Measurements from ENCODE around the gene MIF4GD. TPM values are rescaled to one million over a fixed set of nuclear protein-coding genes. Genes with fewer than 3 reads are reported as not detected.

Gene MIF4GD
- total and polyA plus RNA-seq, 2 of the 4 experiments (the other 2 are of a cell fraction), result 4.1 to 6.9 TPM

Other genes with a start within 250 kb of the MIF4GD start
- 365 and 373 TPM in 2 replicates for gene ATP5PD, start 224.3 kb downstream of the MIF4GD start, total RNA-seq (2012; rRNA removed)
- 331 and 425 TPM in 2 replicates for gene ATP5PD, start 224.3 kb downstream of the MIF4GD start, polyA plus RNA-seq (2012; rRNA removed)
- 9.1 and 9.4 TPM in 2 replicates for gene KCTD2, start 224.0 kb downstream of the MIF4GD start, total RNA-seq (2012; rRNA removed)
- gene KCTD2, start 224.0 kb downstream of the MIF4GD start, polyA plus RNA-seq (2012; rRNA removed), result 18.3 and 18.4 TPM in 2 replicates
- gene SLC16A5, start 183.3 kb downstream of the MIF4GD start, total RNA-seq (2012; rRNA removed), result 1.1 and 1.8 TPM in 2 replicates
- 5.9 and 7.1 TPM in 2 replicates for gene SLC16A5, start 183.3 kb downstream of the MIF4GD start, polyA plus RNA-seq (2012; rRNA removed)
- gene ARMC7, start 161.3 kb downstream of the MIF4GD start, total RNA-seq (2012; rRNA removed), result 1.7 and 1.8 TPM in 2 replicates
- 6.9 and 7.3 TPM in 2 replicates for gene ARMC7, start 161.3 kb downstream of the MIF4GD start, polyA plus RNA-seq (2012; rRNA removed)
- gene NT5C, start 139.5 kb downstream of the MIF4GD start, total RNA-seq (2012; rRNA removed), result 23.1 and 24.0 TPM in 2 replicates
- gene NT5C, start 139.5 kb downstream of the MIF4GD start, polyA plus RNA-seq (2012; rRNA removed), result 44.6 and 62.1 TPM in 2 replicates
- gene JPT1, start 116.7 kb downstream of the MIF4GD start, total RNA-seq (2012; rRNA removed), result 118 and 127 TPM in 2 replicates
- 236 and 272 TPM in 2 replicates for gene JPT1, start 116.7 kb downstream of the MIF4GD start, polyA plus RNA-seq (2012; rRNA removed)
- gene SUMO2, start 88.3 kb downstream of the MIF4GD start, total RNA-seq (2012; rRNA removed), result 71.3 and 133 TPM in 2 replicates
- 75.5 and 83.7 TPM in 2 replicates for gene SUMO2, start 88.3 kb downstream of the MIF4GD start, polyA plus RNA-seq (2012; rRNA removed)
- gene NUP85, start 65.6 kb downstream of the MIF4GD start, total RNA-seq (2012; rRNA removed), result 26.7 and 29.4 TPM in 2 replicates
- gene NUP85, start 65.6 kb downstream of the MIF4GD start, polyA plus RNA-seq (2012; rRNA removed), result 54.4 and 59.3 TPM in 2 replicates
- 12.8 and 15.1 TPM in 2 replicates for gene GGA3, start 9.6 kb downstream of the MIF4GD start, total RNA-seq (2012; rRNA removed)
- 35.2 and 37.7 TPM in 2 replicates for gene GGA3, start 9.6 kb downstream of the MIF4GD start, polyA plus RNA-seq (2012; rRNA removed)
- gene MRPS7, start 9.4 kb downstream of the MIF4GD start, total RNA-seq (2012; rRNA removed), result 55.9 and 62.5 TPM in 2 replicates
- 60.5 and 70.3 TPM in 2 replicates for gene MRPS7, start 9.4 kb downstream of the MIF4GD start, polyA plus RNA-seq (2012; rRNA removed)
- gene SLC25A19, start 18.2 kb upstream of the MIF4GD start, total RNA-seq (2012; rRNA removed), result 8.3 and 9.1 TPM in 2 replicates
- 9.2 and 10.1 TPM in 2 replicates for gene SLC25A19, start 18.2 kb upstream of the MIF4GD start, polyA plus RNA-seq (2012; rRNA removed)
- 45.0 and 49.3 TPM in 2 replicates for gene GRB2, start 134.4 kb upstream of the MIF4GD start, total RNA-seq (2012; rRNA removed)
- 56.9 and 62.1 TPM in 2 replicates for gene GRB2, start 134.4 kb upstream of the MIF4GD start, polyA plus RNA-seq (2012; rRNA removed)
- gene TMEM94, start 185.4 kb upstream of the MIF4GD start, total RNA-seq (2012; rRNA removed), result 8.4 and 11.4 TPM in 2 replicates
- 59.2 and 64.7 TPM in 2 replicates for gene TMEM94, start 185.4 kb upstream of the MIF4GD start, polyA plus RNA-seq (2012; rRNA removed)
- gene CASKIN2, start 244.3 kb upstream of the MIF4GD start, total RNA-seq (2012; rRNA removed), result 2.2 and 2.9 TPM in 2 replicates
- gene CASKIN2, start 244.3 kb upstream of the MIF4GD start, polyA plus RNA-seq (2012; rRNA removed), result 6.9 and 7.5 TPM in 2 replicates
- gene TSEN54, start 245.3 kb upstream of the MIF4GD start, total RNA-seq (2012; rRNA removed), result 6.4 and 7.2 TPM in 2 replicates
- gene TSEN54, start 245.3 kb upstream of the MIF4GD start, polyA plus RNA-seq (2012; rRNA removed), result 14.9 and 16.2 TPM in 2 replicates

Data from IMR-90 (cell line).